Trophoblast cell (in vitro differentiated cells and primary cell): ENCODE data around the gene LRRFIP1.

Experiments used
- DNase-seq, 2 donors: peaks; one replicate each; pipeline ENCODE4 v3.0.0-alpha.2; 2016
- H2AFZ ChIP-seq: 2 replicates; pipeline ENCODE4 v1.6.1; 2013; ENCODE audit warnings: low read length, moderate library complexity, mild to moderate bottlenecking; ENCODE audit not compliant: insufficient read depth, poor library complexity
- H2AK5ac ChIP-seq: 2 replicates; pipeline ENCODE4 v1.6.1; 2013; ENCODE audit warnings: mild to moderate bottlenecking, low read length
- H2BK120ac ChIP-seq: 2 replicates; pipeline ENCODE4 v1.6.1; 2013; ENCODE audit warnings: low read length, mild to moderate bottlenecking, moderate library complexity; ENCODE audit not compliant: insufficient read depth, poor library complexity
- H2BK12ac ChIP-seq: 2 replicates; pipeline ENCODE4 v1.6.1; 2013; ENCODE audit warnings: mild to moderate bottlenecking, low read length, moderate library complexity
- H2BK5ac ChIP-seq: 2 replicates; pipeline ENCODE4 v1.6.1; 2013; ENCODE audit warnings: low read length, low read depth, moderate library complexity, mild to moderate bottlenecking; ENCODE audit not compliant: poor library complexity
- H3K14ac ChIP-seq: 2 replicates; pipeline ENCODE4 v1.6.1; 2013; ENCODE audit warnings: mild to moderate bottlenecking, low read length
- H3K18ac ChIP-seq: 2 replicates; pipeline ENCODE4 v1.6.1; 2013; ENCODE audit warnings: mild to moderate bottlenecking, low read length
- H3K23ac ChIP-seq: 2 replicates; pipeline ENCODE4 v1.6.1; 2013; ENCODE audit warnings: low read length
- H3K27ac ChIP-seq: 2 replicates; pipeline ENCODE4 v1.5.1; 2013; ENCODE audit warnings: low read depth, mild to moderate bottlenecking, inconsistent platforms, low read length, moderate library complexity
- H3K27me3 ChIP-seq: 2 replicates; pipeline ENCODE4 v1.6.1; 2013; ENCODE audit warnings: inconsistent platforms, mild to moderate bottlenecking, low read length, moderate library complexity; ENCODE audit not compliant: insufficient read depth
- H3K36me3 ChIP-seq, 2 experiments: 1 replicate in 1 of 2; 2 replicates in 1 of 2; pipeline ENCODE4 v1.6.1; 2013; ENCODE audit warnings: low read length in 2 of 2, mild to moderate bottlenecking in 2 of 2, moderate library complexity in 1 of 2; ENCODE audit not compliant: insufficient read depth in 2 of 2, control insufficient read depth in 1 of 2
- H3K4ac ChIP-seq: 2 replicates; pipeline ENCODE4 v1.6.1; 2013; ENCODE audit warnings: low read depth, mild to moderate bottlenecking, low read length, moderate library complexity
- H3K4me1 ChIP-seq, 2 experiments: 1 replicate in 1 of 2; 2 replicates in 1 of 2; pipeline ENCODE4 v1.6.1; 2013; ENCODE audit warnings: low read length in 2 of 2, mild to moderate bottlenecking in 2 of 2, moderate library complexity in 1 of 2; ENCODE audit not compliant: insufficient read depth in 2 of 2, control insufficient read depth in 1 of 2
- H3K4me2 ChIP-seq: 2 replicates; pipeline ENCODE4 v1.6.1; 2013; ENCODE audit warnings: inconsistent platforms, mild to moderate bottlenecking, low read length, moderate library complexity
- H3K4me3 ChIP-seq: 2 replicates; pipeline ENCODE4 v1.5.1; 2013; ENCODE audit warnings: mild to moderate bottlenecking, low read depth, low read length, inconsistent platforms
- H3K79me1 ChIP-seq: one replicate; pipeline ENCODE4 v1.6.1; 2013; ENCODE audit warnings: low read length
- H3K79me2 ChIP-seq: 2 replicates; pipeline ENCODE4 v1.6.1; 2013; ENCODE audit warnings: low read length, mild to moderate bottlenecking; ENCODE audit not compliant: control insufficient read depth, insufficient read depth, poor library complexity
- H3K9ac ChIP-seq: 2 replicates; pipeline ENCODE4 v1.6.1; 2013; ENCODE audit warnings: mild to moderate bottlenecking, low read length
- H3K9me3 ChIP-seq: 2 replicates; pipeline ENCODE4 v1.6.1; 2013; ENCODE audit warnings: low read depth, mild to moderate bottlenecking, control low read depth, inconsistent platforms, low read length; ENCODE audit not compliant: insufficient read depth
- H4K12ac ChIP-seq: 2 replicates; pipeline ENCODE4 v1.6.1; 2013; ENCODE audit warnings: low read depth, mild to moderate bottlenecking, low read length, moderate library complexity
- H4K8ac ChIP-seq: 2 replicates; pipeline ENCODE4 v1.6.1; 2013; ENCODE audit warnings: low read depth, mild to moderate bottlenecking, low read length, moderate library complexity
- H4K91ac ChIP-seq: one replicate; pipeline ENCODE4 v1.6.1; 2013; ENCODE audit warnings: low read depth, mild to moderate bottlenecking, low read length, moderate library complexity
- WGBS: extraction: QIAGEN DNeasy Blood & Tissue Kit; methylation state at CpG from one replicate; pipeline ENCODE4 v1.1.7; 2013; ENCODE audit warnings: missing lambda C conversion rate; ENCODE audit not compliant: insufficient read length, insufficient coverage; ENCODE audit errors: extremely low coverage; 5-methylcytosine and 5-hydroxymethylcytosine counted together

LRRFIP1 gene

GRCh38 chr2:237601453-237602116 lies 25.8 kb upstream of the LRRFIP1 start:
- no peak overlapping the region for H2BK12ac ChIP-seq
- no peak overlapping the region for H2BK5ac ChIP-seq
- no peaks in the 10 kb centered on the region for H3K79me2 ChIP-seq
- H3K9me3 ChIP-seq, result peaks cover 2% of the 10 kb centered on the region
- H3K4ac ChIP-seq, result no peak overlapping the region
- no peak overlapping the region for H3K14ac ChIP-seq
- no peak overlapping the region for H3K9ac ChIP-seq
- no peaks in the 10 kb centered on the region for H3K27me3 ChIP-seq
- WGBS, result no CpG with 5 or more reads among the region's 14 CpGs
- no peak overlapping the region for H2AK5ac ChIP-seq
- H2BK120ac ChIP-seq, result no peak overlapping the region
- peaks cover 2% of the 10 kb centered on the region for H3K79me1 ChIP-seq
- DNase-seq, result no peak
- no peak overlapping the region for H4K8ac ChIP-seq
- H3K36me3 ChIP-seq, result no peaks in the 10 kb centered on the region
- H3K18ac ChIP-seq, result no peak overlapping the region
- no peak overlapping the region for H3K4me2 ChIP-seq
- H3K27ac ChIP-seq, result no peak overlapping the region
- no peak overlapping the region for H3K4me3 ChIP-seq
- peak overlapping the region; percentile 23 for H4K91ac ChIP-seq
- H3K23ac ChIP-seq, result no peak overlapping the region
- H3K4me1 ChIP-seq, result peaks cover 17 to 22% of the 10 kb centered on the region in 2 experiments
- no peak overlapping the region for H4K12ac ChIP-seq
- no peak overlapping the region for H2AFZ ChIP-seq

- H2BK12ac ChIP-seq, result no peak overlapping the region
- WGBS, result no CpG with 5 or more reads among the region's 7 CpGs
- no peak overlapping the region for H3K4ac ChIP-seq
Measured at GRCh38 chr2:237602409-237602808, 25.0 kb upstream of the LRRFIP1 start.

GRCh38 chr2:237603049-237603717 lies 24.2 kb upstream of the LRRFIP1 start:
- peaks cover 2% of the 10 kb centered on the region for H3K79me1 ChIP-seq
- no peak overlapping the region for H3K18ac ChIP-seq
- H3K9me3 ChIP-seq, result peaks cover 4% of the 10 kb centered on the region
- no peaks in the 10 kb centered on the region for H3K36me3 ChIP-seq
- WGBS, result no CpG with 5 or more reads among the region's 13 CpGs
- DNase-seq, result no peak
- no peak overlapping the region for H3K27ac ChIP-seq
- no peak overlapping the region for H3K23ac ChIP-seq
- no peak overlapping the region for H4K8ac ChIP-seq
- H3K4me2 ChIP-seq, result no peak overlapping the region
- H3K79me2 ChIP-seq, result no peaks in the 10 kb centered on the region
- H3K4ac ChIP-seq, result no peak overlapping the region
- H3K9ac ChIP-seq, result no peak overlapping the region
- no peak overlapping the region for H2BK5ac ChIP-seq
- H4K91ac ChIP-seq, result no peak overlapping the region
- no peak overlapping the region for H3K14ac ChIP-seq
- H3K4me1 ChIP-seq, result peaks cover 17 to 22% of the 10 kb centered on the region in 2 experiments
- H2AFZ ChIP-seq, result no peak overlapping the region
- no peak overlapping the region for H2AK5ac ChIP-seq
- H2BK12ac ChIP-seq, result no peak overlapping the region
- no peak overlapping the region for H4K12ac ChIP-seq
- H3K4me3 ChIP-seq, result no peak overlapping the region
- H3K27me3 ChIP-seq, result no peaks in the 10 kb centered on the region
- H2BK120ac ChIP-seq, result no peak overlapping the region

More at GRCh38 chr2:237602409-237602808, 25.0 kb upstream of the LRRFIP1 start:
- peaks cover 2% of the 10 kb centered on the region for H3K9me3 ChIP-seq
- H3K18ac ChIP-seq, result no peak overlapping the region
- no peak overlapping the region for H4K91ac ChIP-seq
- H3K36me3 ChIP-seq, result no peaks in the 10 kb centered on the region
- peaks cover 2% of the 10 kb centered on the region for H3K79me1 ChIP-seq
- DNase-seq, result no peak
- H3K23ac ChIP-seq, result no peak overlapping the region
- no peak overlapping the region for H3K27ac ChIP-seq
- no peak overlapping the region for H2BK120ac ChIP-seq
- H3K79me2 ChIP-seq, result no peaks in the 10 kb centered on the region
- H4K8ac ChIP-seq, result no peak overlapping the region
- H2AK5ac ChIP-seq, result no peak overlapping the region
- no peak overlapping the region for H3K14ac ChIP-seq
- no peak overlapping the region for H4K12ac ChIP-seq
- no peak overlapping the region for H3K4me3 ChIP-seq
- no peaks in the 10 kb centered on the region for H3K27me3 ChIP-seq
- H2BK5ac ChIP-seq, result no peak overlapping the region
- H3K4me2 ChIP-seq, result no peak overlapping the region
- peaks cover 17 to 22% of the 10 kb centered on the region in 2 experiments for H3K4me1 ChIP-seq
- no peak overlapping the region for H3K9ac ChIP-seq
- H2AFZ ChIP-seq, result no peak overlapping the region

- peaks cover 17 to 22% of the 10 kb centered on the region in 2 experiments for H3K4me1 ChIP-seq
- H3K79me1 ChIP-seq, result peaks cover 2% of the 10 kb centered on the region
- no peak overlapping the region for H3K4me2 ChIP-seq
- no peak overlapping the region for H3K4me3 ChIP-seq
- H3K27ac ChIP-seq, result no peak overlapping the region
- peaks cover 4% of the 10 kb centered on the region for H3K9me3 ChIP-seq
- WGBS, result no CpG with 5 or more reads among the region's 15 CpGs
- no peak overlapping the region for H3K14ac ChIP-seq
- no peak overlapping the region for H2AFZ ChIP-seq
- H2BK12ac ChIP-seq, result no peak overlapping the region
- H4K91ac ChIP-seq, result no peak overlapping the region
- no peak overlapping the region for H2BK120ac ChIP-seq
- no peak overlapping the region for H3K9ac ChIP-seq
- no peak overlapping the region for H4K8ac ChIP-seq
- H3K23ac ChIP-seq, result no peak overlapping the region
- no peaks in the 10 kb centered on the region for H3K36me3 ChIP-seq
- no peak overlapping the region for H2BK5ac ChIP-seq
- no peaks in the 10 kb centered on the region for H3K27me3 ChIP-seq
- H4K12ac ChIP-seq, result no peak overlapping the region
- no peak for DNase-seq
- H3K4ac ChIP-seq, result no peak overlapping the region
- no peak overlapping the region for H3K18ac ChIP-seq
- H2AK5ac ChIP-seq, result no peak overlapping the region
- H3K79me2 ChIP-seq, result no peaks in the 10 kb centered on the region
Measured at GRCh38 chr2:237603718-237604362, 23.5 kb upstream of the LRRFIP1 start.
